ENCODE measurements around the gene POLRMT.

DNA sequence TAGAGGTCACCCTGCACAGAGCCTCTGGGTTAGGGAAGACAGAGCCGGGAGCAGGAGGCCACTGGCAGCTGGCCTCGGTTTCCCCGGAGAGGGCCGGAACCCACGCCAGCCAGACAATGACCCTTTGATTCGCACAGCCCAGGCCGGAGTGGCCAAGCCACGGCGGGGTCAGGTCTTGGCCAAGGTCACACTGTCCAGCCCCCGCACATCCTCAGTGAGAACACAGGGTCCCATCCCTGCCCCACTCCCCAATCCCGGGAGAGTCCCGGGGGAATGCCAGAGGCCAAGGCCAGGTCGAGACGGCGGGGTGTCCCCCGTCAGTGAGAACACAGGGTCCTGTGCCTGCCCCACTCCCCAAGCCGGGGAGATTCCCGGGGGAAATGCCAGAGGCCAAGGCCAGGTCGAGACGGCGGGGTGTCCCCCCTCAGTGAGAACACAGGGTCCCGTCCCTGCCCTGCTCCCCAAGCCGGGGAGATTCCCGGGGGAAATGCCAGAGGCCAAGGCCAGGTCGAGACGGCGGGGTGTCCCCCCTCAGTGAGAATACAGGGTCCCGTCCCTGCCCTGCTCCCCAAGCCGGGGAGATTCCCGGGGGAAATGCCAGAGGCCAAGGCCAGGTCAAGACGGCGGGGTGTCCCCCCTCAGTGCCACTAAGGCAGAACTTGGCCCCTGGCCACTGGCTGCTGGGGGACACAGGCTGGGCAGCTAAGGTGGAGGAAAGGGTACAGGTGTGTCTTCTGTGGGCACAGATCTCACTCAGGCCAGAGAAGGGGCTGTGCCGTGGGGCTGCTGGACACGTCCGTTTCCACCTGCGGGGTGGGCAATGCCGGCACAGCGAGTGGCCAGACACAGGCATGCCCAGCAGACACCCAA lies 41.2 kb upstream of the POLRMT start:
- TF ChIP-seq, protein P1, sequence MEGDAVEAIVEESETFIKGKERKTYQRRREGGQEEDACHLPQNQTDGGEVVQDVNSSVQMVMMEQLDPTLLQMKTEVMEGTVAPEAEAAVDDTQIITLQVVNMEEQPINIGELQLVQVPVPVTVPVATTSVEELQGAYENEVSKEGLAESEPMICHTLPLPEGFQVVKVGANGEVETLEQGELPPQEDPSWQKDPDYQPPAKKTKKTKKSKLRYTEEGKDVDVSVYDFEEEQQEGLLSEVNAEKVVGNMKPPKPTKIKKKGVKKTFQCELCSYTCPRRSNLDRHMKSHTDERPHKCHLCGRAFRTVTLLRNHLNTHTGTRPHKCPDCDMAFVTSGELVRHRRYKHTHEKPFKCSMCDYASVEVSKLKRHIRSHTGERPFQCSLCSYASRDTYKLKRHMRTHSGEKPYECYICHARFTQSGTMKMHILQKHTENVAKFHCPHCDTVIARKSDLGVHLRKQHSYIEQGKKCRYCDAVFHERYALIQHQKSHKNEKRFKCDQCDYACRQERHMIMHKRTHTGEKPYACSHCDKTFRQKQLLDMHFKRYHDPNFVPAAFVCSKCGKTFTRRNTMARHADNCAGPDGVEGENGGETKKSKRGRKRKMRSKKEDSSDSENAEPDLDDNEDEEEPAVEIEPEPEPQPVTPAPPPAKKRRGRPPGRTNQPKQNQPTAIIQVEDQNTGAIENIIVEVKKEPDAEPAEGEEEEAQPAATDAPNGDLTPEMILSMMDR (IDR thresholded peaks at IDR 0.05) = no peak
- no peak for TF ChIP-seq EZH2 (IDR thresholded peaks at IDR 0.05)

Measured in neural progenitor cell (in vitro differentiated cells).